Measurements from ENCODE around the gene PCOLCE2.

Gene PCOLCE2

GRCh38 chr3:142808103-142808917 lies 80.6 kb downstream of the PCOLCE2 start:
- no peak for DNase-seq

- no peak for DNase-seq
Observed at GRCh38 chr3:142802891-142803290, 86.0 kb downstream of the PCOLCE2 start.

GRCh38 chr3:142801746-142802145 lies 87.1 kb downstream of the PCOLCE2 start:
- DNase-seq = no peak

GRCh38 chr3:142796823-142797222 lies 92.1 kb downstream of the PCOLCE2 start:
- DNase-seq = no peak

GRCh38 chr3:142795332-142795731 lies 93.6 kb downstream of the PCOLCE2 start:
- DNase-seq = no peak

- DNase-seq = no peak
Observed at GRCh38 chr3:142794508-142794907, 94.4 kb downstream of the PCOLCE2 start.

GRCh38 chr3:142787719-142788118 lies 101.2 kb downstream of the PCOLCE2 start:
- DNase-seq = no peak

GRCh38 chr3:142785996-142786395 lies 102.9 kb downstream of the PCOLCE2 start:
- no peak for DNase-seq

GRCh38 chr3:142784228-142784627 lies 104.7 kb downstream of the PCOLCE2 start:
- DNase-seq = no peak

GRCh38 chr3:142782616-142783015 lies 106.3 kb downstream of the PCOLCE2 start:
- DNase-seq = no peak

GRCh38 chr3:142779591-142779990 lies 109.3 kb downstream of the PCOLCE2 start:
- no peak for DNase-seq

GRCh38 chr3:142778541-142778940 lies 110.3 kb downstream of the PCOLCE2 start:
- no peak for DNase-seq

GRCh38 chr3:142777927-142778326 lies 111.0 kb downstream of the PCOLCE2 start:
- no peak for DNase-seq

- no peak for DNase-seq
Observed at GRCh38 chr3:142768338-142768737, 120.5 kb downstream of the PCOLCE2 start.

All from GOT3 (cell line).